Body of pancreas (tissue), 4 donors: Measurements from ENCODE around the gene VMP1. TPM values are rescaled to one million over a fixed set of nuclear protein-coding genes. Genes with fewer than 3 reads are reported as not detected.

Experiments used
- ATAC-seq: fragments of 150-250 bp; one replicate; pipeline ENCODE4 v1.9.1; 2016
- DNase-seq, 4 donors: peaks; one replicate each; pipeline ENCODE4 v3.0.0-alpha.2; 2019
- H3K27ac ChIP-seq, 4 donors: fragments of 200-600 bp; sonication (generic); 1 replicate in 3 of 4; 2 replicates in 1 of 4; pipeline versions ENCODE4 v1.5.1 to v1.6.1; 2016 to 2019; ENCODE audit warnings: mild to moderate bottlenecking in 1 of 4, mixed read lengths in 1 of 4, moderate library complexity in 1 of 4
- H3K27me3 ChIP-seq, 2 donors: fragments of 200-600 bp; sonication (generic); one replicate each; pipeline ENCODE4 v1.6.0; 2016; ENCODE audit warnings: mild to moderate bottlenecking in 1 of 2
- H3K36me3 ChIP-seq, 2 donors: fragments of 200-600 bp; sonication (generic); replicated peaks in 1 of 2; 2 replicates each; pipeline ENCODE4 v1.5.1; 2016; ENCODE audit warnings: low read depth in 2 of 2; ENCODE audit not compliant: insufficient read depth in 1 of 2
- H3K4me1 ChIP-seq: fragments of 200-600 bp; sonication (generic); one replicate; pipeline ENCODE4 v1.6.0; 2016
- H3K4me3 ChIP-seq, 2 donors: fragments of 200-600 bp; sonication (generic); 1 replicate in 1 of 2; 2 replicates in 1 of 2; pipeline ENCODE4 v1.5.1; 2016 to 2019
- H3K9me3 ChIP-seq, 3 donors: fragments of 200-600 bp; sonication (generic); 1 replicate in 2 of 3; 2 replicates in 1 of 3; pipeline ENCODE4 v1.5.1; 2016
- POLR2A ChIP-seq, 3 donors: fragments of 450-650 bp; IDR thresholded peaks; one replicate each; pipeline ENCODE4 v1.6.1; 2016; ENCODE audit warnings: antibody characterized with exemption in 3 of 3, mild to moderate bottlenecking in 2 of 3
- WGBS, 2 donors: methylation state at CpG; one replicate each; pipeline ENCODE4 v1.1.5; 2017; 5-methylcytosine and 5-hydroxymethylcytosine counted together
- intact Hi-C: fragments of 100-400 bp; cut with DNase I; formaldehyde crosslinking; loops from one replicate; pipeline ENCODE4 v1.15.1; 2023
- microRNA counts, 2 donors: library from miRNA; unstranded; fragments of <30 nt; microRNA quantifications; one replicate each; lab custom pipeline; 2017
- microRNA-seq, 2 donors: library from miRNA; unstranded; fragments of <30 nt; microRNA quantifications; one replicate each; pipeline ENCODE4, GENCODE V29; 2016; ENCODE audit warnings: borderline number of aligned reads in 2 of 2, borderline replicate concordance in 2 of 2
- small RNA-seq: library from RNA; depleted of rRNA; stranded (forward); fragments of <200 nt; gene quantifications from one replicate; pipeline ENCODE3, GENCODE V24; 2016
- total RNA-seq, 2 donors: library from RNA; depleted of rRNA; stranded (reverse); fragments of >200 nt; gene quantifications; one replicate each; pipeline ENCODE4 v1.1.0, GENCODE V29; 2016
- TF ChIP-seq, protein P1 (sequence below), 7 experiments: fragments of 450-650 bp in 4 of 7; fragments of 200-600 bp in 3 of 7; sonication (generic) in 3 of 7; IDR thresholded peaks; one replicate each; pipeline ENCODE4 v1.5.1; 2016 to 2019; ENCODE audit warnings: antibody characterized with exemption in 7 of 7

Gene VMP1
- total RNA-seq, 2 donors from 2014 or later, result 174 to 259 TPM

DNA sequence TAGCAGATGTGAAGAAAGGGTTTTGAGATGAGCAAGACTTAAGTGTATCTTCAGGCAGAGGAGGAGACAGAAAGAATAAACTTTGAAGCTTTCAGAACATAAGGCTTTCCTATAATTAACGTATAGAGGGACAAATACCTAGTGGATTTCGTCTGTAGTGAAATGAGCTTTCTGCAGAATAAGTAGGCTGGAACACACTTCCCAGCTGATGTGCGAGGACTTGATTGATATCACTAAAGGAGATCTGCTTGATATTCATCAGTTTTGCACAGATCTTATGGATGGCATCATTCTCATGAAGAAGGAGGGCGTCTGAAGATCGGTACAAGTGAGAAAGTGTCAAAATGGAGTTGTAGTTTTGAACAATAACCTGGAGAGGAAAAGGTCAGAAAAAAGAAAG, 170.5 kb downstream of the VMP1 start:
- Histone ChIP-seq H3K27me3 (no peaks in the 10 kb centered on the region), H3K36me3 (peaks cover 0 to 4% of the 10 kb centered on the region in 2 donors), H3K4me1 (peaks cover 1% of the 10 kb centered on the region), H3K27ac (no peak overlapping the region), H3K9me3 (no peaks in the 10 kb centered on the region), H3K4me3 (no peak overlapping the region)
- DNase-seq, result no peak
- WGBS, 2 donors, result 83 to 91% methylated on average over 5 of the region's 5 CpGs
- ATAC-seq, result no peak
- TF ChIP-seq, protein P1, sequence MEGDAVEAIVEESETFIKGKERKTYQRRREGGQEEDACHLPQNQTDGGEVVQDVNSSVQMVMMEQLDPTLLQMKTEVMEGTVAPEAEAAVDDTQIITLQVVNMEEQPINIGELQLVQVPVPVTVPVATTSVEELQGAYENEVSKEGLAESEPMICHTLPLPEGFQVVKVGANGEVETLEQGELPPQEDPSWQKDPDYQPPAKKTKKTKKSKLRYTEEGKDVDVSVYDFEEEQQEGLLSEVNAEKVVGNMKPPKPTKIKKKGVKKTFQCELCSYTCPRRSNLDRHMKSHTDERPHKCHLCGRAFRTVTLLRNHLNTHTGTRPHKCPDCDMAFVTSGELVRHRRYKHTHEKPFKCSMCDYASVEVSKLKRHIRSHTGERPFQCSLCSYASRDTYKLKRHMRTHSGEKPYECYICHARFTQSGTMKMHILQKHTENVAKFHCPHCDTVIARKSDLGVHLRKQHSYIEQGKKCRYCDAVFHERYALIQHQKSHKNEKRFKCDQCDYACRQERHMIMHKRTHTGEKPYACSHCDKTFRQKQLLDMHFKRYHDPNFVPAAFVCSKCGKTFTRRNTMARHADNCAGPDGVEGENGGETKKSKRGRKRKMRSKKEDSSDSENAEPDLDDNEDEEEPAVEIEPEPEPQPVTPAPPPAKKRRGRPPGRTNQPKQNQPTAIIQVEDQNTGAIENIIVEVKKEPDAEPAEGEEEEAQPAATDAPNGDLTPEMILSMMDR (IDR thresholded peaks at IDR 0.05), result no peak
- no peak for TF ChIP-seq POLR2A (IDR thresholded peaks at IDR 0.05)
- intact Hi-C loops, result no loop called here

DNA sequence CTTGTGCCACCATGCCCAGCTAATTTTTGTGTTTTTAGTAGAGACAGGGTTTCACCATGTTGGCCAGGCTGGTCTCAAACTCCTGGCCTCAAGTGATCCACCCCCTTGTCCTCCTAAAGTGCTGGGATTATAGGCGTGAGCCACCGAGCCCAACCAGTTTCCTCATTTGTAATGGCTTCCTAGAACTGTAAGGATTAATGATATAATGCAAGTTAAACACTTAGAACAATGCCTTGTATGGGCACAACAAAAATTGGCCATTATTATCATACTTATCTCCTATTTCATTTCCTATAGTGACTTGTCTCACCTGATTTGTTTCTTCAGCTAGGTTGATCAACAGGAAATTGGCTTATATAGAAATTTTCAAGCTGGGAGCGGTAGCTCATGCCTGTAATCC, 171.2 kb downstream of the VMP1 start:
- WGBS, 2 donors, result 91 to 94% methylated on average over 3 of the region's 3 CpGs
- DNase-seq, result no peak
- H3K9me3 ChIP-seq, result no peaks in the 10 kb centered on the region
- H3K36me3 ChIP-seq, result peaks cover 4% of the 10 kb centered on the region in 2 donors
- no peak overlapping the region for H3K4me3 ChIP-seq
- no peak for ATAC-seq
- intact Hi-C loops, result no loop called here
- TF ChIP-seq, protein P1 (IDR thresholded peaks at IDR 0.05), result no peak
- TF ChIP-seq POLR2A (IDR thresholded peaks at IDR 0.05), result no peak
- no peak overlapping the region for H3K27ac ChIP-seq
- no peaks in the 10 kb centered on the region for H3K27me3 ChIP-seq
- H3K4me1 ChIP-seq, result no peaks in the 10 kb centered on the region

DNA sequence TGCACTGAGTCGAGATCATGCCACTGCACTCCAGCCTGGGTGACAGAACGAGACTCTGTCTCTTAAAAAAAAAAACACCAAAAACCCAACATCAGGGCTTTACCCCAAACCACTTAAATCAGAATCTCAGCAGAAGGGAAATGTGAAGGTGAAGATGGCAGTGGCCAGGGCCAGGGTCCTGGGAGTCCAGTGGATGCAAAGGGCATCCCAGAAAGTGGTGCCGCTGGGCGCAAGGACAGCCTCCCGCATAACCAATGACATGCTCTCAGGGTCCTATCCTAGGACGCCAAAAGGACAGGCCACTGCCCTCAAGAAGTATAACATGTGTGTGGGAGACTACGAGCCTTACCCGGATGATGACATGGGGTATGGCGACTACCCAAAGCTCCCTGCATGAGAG, 177.4 kb downstream of the VMP1 start:
- WGBS, 2 donors, result 94% methylated on average over 9 of the region's 9 CpGs
- Histone ChIP-seq H3K27me3 (no peaks in the 10 kb centered on the region), H3K4me3 (no peak overlapping the region), H3K4me1 (no peaks in the 10 kb centered on the region), H3K27ac (no peak overlapping the region), H3K36me3 (peaks cover 4 to 12% of the 10 kb centered on the region in 2 donors), H3K9me3 (no peaks in the 10 kb centered on the region)
- DNase-seq (no peak), ATAC-seq (no peak)
- intact Hi-C loops, result no loop called here
- TF ChIP-seq, protein P1 (IDR thresholded peaks at IDR 0.05), result no peak
- no peak for TF ChIP-seq POLR2A (IDR thresholded peaks at IDR 0.05)

DNA sequence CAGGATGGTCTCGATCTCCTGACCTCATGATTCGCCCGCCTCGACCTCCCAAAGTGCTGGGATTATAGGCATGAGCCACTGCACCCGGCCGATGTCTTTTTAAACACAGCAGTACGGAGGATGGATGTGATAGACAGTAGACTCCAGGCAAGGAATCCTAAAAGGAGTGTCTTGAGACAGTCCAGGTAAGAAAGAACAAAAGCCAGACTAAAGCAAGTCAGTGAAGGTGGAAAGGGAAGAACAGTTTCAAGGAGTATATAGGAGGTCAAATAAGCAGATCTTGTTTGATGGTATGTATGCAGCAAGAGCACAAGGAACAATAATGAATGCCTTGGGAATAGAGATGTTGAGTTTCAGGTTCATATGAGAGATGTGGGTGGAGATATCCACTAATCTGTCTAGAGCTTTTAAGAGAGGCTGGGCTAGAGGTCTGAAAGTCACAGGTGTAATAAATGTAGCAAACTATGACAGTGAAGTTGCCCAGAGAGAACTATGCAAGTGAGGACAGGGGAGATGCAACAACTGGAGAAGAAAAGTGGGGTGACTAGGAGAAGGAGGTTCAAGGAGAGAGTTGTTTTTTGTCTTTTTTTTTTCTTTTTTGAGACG, 180.8 kb downstream of the VMP1 start:
- intact Hi-C loops, result no loop called here
- no peak for TF ChIP-seq POLR2A (IDR thresholded peaks at IDR 0.05)
- Histone ChIP-seq H3K4me1 (peaks cover 20% of the 10 kb centered on the region), H3K27me3 (no peaks in the 10 kb centered on the region), H3K9me3 (no peaks in the 10 kb centered on the region), H3K27ac (no peak overlapping the region), H3K4me3 (no peak overlapping the region), H3K36me3 (peaks cover 0 to 12% of the 10 kb centered on the region in 2 donors)
- DNase-seq, result no peak
- ATAC-seq, result no peak
- WGBS, 2 donors, result 95 to 96% methylated on average over 8 of the region's 8 CpGs

DNA sequence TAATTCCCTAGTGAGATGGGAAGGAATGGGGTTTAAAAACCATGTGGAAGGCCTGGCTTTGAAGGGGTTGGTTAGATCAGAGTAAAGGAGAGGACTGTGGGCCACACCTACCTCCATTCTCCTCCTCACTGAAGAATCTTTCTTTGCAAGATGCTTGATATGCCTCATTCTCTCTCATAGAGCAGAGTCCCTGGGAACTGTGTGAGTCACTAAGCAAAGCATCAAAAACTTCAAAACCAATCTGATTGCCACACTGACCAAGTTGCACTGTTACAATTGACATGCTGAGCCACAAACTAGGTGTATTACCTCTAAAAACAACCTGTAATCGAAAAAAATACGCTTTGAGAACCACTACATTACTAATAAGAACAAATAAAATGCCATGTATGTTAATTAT, 183.3 kb downstream of the VMP1 start:
- Histone ChIP-seq H3K27ac (no peak overlapping the region), H3K4me1 (peaks cover 36% of the 10 kb centered on the region), H3K36me3 (no peaks in the 10 kb centered on the region), H3K27me3 (no peaks in the 10 kb centered on the region), H3K9me3 (no peaks in the 10 kb centered on the region), H3K4me3 (no peak overlapping the region)
- DNase-seq (no peak), ATAC-seq (no peak)
- no peak for TF ChIP-seq POLR2A (IDR thresholded peaks at IDR 0.05)
- TF ChIP-seq, protein P1 (IDR thresholded peaks at IDR 0.05), result no peak
- intact Hi-C loops, result no loop called here
- WGBS, 2 donors, result 90 to 91% methylated on average over 2 of the region's 2 CpGs

MicroRNAs encoded within 50 kb of the gene (microRNA counts, 767-probe panel; counts per million panel counts)
- microRNA hsa-miR-21-5p (lab: Ali Mortazavi, UCI), result 7,761 to 11,454 counts per million in 2 donors

Small RNA genes lying within 50 kb of the gene (microRNA-seq; reads per million reads assigned to microRNA genes)
- 40,045 to 70,458 reads per million in 2 donors for gene MIR21

Small RNA genes lying within 50 kb of the gene (small RNA-seq; reads per million reads assigned to genes)
- gene AC040904.1, result not detected
- gene RNU6-450P, result not detected

Other genes starting within 250 kb of the VMP1 start
- 10 to 100 TPM; 18.7 to 26.0 TPM for gene DHX40, start 142.0 kb upstream of the VMP1 start, total RNA-seq
- 100 to 1,000 TPM in 1 of 2 donors, 10 to 100 TPM in 1; 78.1 to 112 TPM for gene CLTC, start 87.8 kb upstream of the VMP1 start, total RNA-seq
- gene PTRH2, start 224 bp upstream of the VMP1 start, total RNA-seq, result 10 to 100 TPM; 15.3 to 15.5 TPM
- 1 to 10 TPM; 6.9 to 7.5 TPM for gene TUBD1, start 185.3 kb downstream of the VMP1 start, total RNA-seq
- 10 to 100 TPM; 30.6 to 55.0 TPM for gene RPS6KB1, start 185.5 kb downstream of the VMP1 start, total RNA-seq